Panc1 (cell line): ENCODE measurements around the gene BCAS2.
"Not testable (repeated sequence)": the region's sequence is repeated elsewhere in the genome, so short reads cannot be mapped to it uniquely, and the experiment has no call there.

Experiments used
- TCF7L2 ChIP-seq: IDR thresholded peaks from 2 replicates; pipeline ENCODE4 v1.6.1; 2011; ENCODE audit warnings: mild to moderate bottlenecking, low read depth, low read length, inconsistent platforms
- TF ChIP-seq, protein P1 (sequence below): fragments of 450-650 bp; IDR thresholded peaks from 2 replicates; pipeline ENCODE4 v1.5.1; 2017; ENCODE audit warnings: mild to moderate bottlenecking

DNA sequence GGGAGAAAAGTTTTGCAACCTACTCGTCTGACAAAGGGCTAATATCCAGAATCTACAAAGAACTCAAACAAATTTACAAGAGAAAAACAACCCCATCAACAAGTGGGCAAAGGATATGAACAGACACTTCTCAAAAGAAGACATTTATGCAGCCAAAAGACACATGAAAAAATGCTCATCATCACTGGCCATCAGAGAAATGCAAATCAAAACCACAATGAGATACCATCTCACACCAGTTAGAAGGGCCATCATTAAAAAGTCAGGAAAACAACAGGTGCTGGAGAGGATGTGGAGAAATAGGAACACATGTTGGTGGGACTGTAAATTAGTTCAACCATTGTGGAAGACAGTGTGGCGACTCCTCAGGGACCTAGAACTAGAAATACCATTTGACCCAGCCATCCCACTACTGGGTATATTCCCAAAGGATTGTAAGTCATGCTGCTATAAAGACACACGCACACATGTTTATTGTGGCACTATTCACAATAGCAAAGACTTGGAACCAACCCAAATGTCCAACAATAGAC, 18.4 kb downstream of the BCAS2 start:
- TF ChIP-seq, protein P1, sequence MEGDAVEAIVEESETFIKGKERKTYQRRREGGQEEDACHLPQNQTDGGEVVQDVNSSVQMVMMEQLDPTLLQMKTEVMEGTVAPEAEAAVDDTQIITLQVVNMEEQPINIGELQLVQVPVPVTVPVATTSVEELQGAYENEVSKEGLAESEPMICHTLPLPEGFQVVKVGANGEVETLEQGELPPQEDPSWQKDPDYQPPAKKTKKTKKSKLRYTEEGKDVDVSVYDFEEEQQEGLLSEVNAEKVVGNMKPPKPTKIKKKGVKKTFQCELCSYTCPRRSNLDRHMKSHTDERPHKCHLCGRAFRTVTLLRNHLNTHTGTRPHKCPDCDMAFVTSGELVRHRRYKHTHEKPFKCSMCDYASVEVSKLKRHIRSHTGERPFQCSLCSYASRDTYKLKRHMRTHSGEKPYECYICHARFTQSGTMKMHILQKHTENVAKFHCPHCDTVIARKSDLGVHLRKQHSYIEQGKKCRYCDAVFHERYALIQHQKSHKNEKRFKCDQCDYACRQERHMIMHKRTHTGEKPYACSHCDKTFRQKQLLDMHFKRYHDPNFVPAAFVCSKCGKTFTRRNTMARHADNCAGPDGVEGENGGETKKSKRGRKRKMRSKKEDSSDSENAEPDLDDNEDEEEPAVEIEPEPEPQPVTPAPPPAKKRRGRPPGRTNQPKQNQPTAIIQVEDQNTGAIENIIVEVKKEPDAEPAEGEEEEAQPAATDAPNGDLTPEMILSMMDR: not testable (repeated sequence)
- not testable (repeated sequence) for TF ChIP-seq TCF7L2
